ENCODE data around the gene DYNLT4. TPM values are rescaled to one million over a fixed set of nuclear protein-coding genes. Genes with fewer than 3 reads are reported as not detected.
"Not testable (repeated sequence)": the region's sequence is repeated elsewhere in the genome, so short reads cannot be mapped to it uniquely, and the experiment has no call there.

Gene DYNLT4
- total and polyA plus RNA-seq, 8 donors: 0.38 to 25.5 (median 2.5) TPM; not detected in 4

DNA sequence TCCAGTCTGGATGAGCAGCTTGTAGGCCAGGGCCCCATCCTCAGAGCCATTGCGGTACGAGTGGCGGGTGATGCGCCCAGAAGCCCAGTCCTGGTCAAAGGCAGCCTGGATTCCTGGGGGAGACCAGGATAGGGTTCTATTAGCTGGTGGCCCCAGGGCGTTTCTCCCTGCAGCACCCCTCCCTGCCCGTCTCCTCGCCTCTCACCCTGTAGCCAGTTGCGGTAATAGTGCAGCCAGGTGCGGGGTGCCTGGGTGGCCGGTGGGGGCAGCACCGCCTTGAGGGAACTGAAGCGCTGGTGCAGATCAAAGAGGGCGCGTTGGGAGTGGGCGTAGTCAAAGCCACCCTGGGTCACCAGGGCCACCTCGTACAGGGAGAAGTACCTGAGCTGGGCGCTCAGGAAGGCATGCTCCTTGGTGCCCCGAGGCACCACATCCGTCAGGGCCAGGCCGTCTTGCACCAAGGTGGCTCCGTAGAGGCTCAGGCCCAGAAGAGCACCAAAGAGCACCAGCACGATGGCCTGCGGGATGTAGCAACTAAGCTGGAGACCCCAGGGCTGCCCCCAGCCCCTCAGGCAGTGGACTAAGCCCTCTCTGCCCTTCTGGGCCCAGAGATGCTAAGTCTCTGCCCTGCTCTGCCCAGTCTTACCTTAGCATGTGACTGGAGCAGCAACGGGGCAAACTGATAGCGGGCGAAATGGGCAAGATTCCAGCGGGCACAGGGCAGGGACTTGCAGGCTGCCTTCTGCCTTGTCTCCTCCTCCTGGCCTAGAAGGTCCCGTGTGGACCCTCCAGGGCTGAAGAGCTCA, 20.2 kb upstream of the DYNLT4 start:
- TF ChIP-seq, protein P1, sequence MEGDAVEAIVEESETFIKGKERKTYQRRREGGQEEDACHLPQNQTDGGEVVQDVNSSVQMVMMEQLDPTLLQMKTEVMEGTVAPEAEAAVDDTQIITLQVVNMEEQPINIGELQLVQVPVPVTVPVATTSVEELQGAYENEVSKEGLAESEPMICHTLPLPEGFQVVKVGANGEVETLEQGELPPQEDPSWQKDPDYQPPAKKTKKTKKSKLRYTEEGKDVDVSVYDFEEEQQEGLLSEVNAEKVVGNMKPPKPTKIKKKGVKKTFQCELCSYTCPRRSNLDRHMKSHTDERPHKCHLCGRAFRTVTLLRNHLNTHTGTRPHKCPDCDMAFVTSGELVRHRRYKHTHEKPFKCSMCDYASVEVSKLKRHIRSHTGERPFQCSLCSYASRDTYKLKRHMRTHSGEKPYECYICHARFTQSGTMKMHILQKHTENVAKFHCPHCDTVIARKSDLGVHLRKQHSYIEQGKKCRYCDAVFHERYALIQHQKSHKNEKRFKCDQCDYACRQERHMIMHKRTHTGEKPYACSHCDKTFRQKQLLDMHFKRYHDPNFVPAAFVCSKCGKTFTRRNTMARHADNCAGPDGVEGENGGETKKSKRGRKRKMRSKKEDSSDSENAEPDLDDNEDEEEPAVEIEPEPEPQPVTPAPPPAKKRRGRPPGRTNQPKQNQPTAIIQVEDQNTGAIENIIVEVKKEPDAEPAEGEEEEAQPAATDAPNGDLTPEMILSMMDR (IDR thresholded peaks at IDR 0.05): no peak
- no peak for TF ChIP-seq POLR2AphosphoS5 (IDR thresholded peaks at IDR 0.05)
- no peak for TF ChIP-seq EP300 (IDR thresholded peaks at IDR 0.05)
- TF ChIP-seq POLR2A (IDR thresholded peaks at IDR 0.05): no peak
- WGBS, 5 donors: 77 to 89% (median 79%) methylated on average over 14 to 28 of the region's 28 CpGs
- H3K4me1 ChIP-seq: peaks cover 0 to 17% (median 3%) of the 10 kb centered on the region in 4 donors
- H3K27me3 ChIP-seq: no peaks in the 10 kb centered on the region
- peak overlapping the region in 2 of 5 donors; percentile 38 to 56 for H3K27ac ChIP-seq
- DNase-seq: peak in 1 of 2 donors; percentile 53
- H3K36me3 ChIP-seq: no peaks in the 10 kb centered on the region
- intact Hi-C loops (cut with DNase I; ENCODE audit: low total_unique reads): no loop called here
- no peak overlapping the region for H3K4me3 ChIP-seq
- no peaks in the 10 kb centered on the region for H3K9me3 ChIP-seq

DNA sequence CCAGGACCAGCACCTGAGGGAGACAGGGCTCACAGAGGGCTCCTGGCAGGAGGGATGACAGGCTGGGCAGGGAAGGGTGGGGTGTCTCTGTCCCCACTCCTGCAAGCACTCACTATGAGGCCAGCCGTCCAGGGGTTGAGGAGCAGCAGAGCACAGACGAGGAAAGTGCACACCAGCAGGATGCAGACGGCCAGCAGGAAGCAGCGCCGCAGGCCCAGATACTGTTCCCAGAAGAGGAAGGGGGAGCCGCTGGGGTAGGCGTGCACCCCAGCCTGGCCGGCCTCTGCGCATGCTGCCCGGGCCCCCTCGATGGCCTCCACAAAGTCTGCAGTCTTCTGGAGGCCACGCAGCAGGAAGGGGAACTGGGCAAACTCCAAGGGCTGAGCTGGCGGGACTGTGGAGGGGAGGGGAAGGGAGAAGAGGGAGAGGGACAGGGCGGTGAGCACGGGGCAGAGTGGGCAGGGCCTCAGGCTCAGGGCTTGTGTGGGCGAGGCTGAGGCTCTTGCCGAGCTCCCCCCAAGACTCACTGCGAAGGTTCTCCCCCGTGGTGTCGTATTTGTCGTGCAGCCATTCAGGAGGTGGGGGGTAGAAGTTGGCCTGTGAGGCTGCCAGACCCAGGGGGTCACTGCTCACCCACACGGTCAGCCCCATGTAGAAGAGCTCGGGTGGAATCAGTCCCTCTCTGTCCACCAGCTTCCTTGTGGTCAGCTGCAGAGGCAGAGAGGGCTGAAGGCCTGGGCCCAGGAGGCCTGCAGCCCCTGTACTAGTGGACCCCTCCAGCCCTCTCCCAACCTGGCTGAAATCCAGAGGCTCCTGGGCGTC, 19.4 kb upstream of the DYNLT4 start:
- intact Hi-C loops (cut with DNase I; ENCODE audit: low total_unique reads): no loop called here
- peak overlapping the region in 3 of 5 donors; percentile 26 to 56 (median 38) for H3K27ac ChIP-seq

DNA sequence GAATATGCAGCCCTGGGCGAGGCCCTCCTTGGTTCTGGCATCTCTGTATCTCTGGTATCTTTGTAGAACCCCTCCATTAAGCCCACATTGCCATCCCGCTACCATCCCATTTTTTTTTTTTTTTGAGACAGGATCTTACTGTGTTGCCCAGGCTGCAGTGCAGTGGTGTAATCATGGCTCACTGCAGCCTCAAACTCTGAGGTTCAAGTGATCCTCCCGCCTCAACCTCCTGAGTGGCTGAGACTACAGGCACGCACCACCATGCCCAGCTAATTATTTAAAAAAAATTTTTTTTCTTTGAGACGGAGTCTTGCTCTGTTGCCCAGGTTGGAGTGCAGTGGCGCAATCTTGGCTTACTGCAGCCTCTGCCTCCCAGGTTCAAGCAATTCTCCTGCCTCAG, 17.2 kb upstream of the DYNLT4 start:
- H3K9me3 ChIP-seq; H3K4me3 ChIP-seq; H3K27ac ChIP-seq; DNase-seq; H3K36me3 ChIP-seq; H3K27me3 ChIP-seq; intact Hi-C loops (cut with DNase I; ENCODE audit: low total_unique reads): not testable (repeated sequence)
- whole genome bisulfite sequencing, 5 donors: 92 to 94% (median 93%) methylated on average over 6 of the region's 6 CpGs
- peaks cover 7 to 33% (median 17%) of the 10 kb centered on the region in 4 donors for H3K4me1 ChIP-seq

More for the DNA sequence above, 19.4 kb upstream of the DYNLT4 start:
- WGBS, 5 donors: 44 to 55% (median 47%) methylated on average over 18 to 24 of the region's 24 CpGs
- peak in 1 of 2 donors; percentile 83 for DNase-seq
- Histone ChIP-seq H3K36me3 (no peaks in the 10 kb centered on the region), H3K9me3 (no peaks in the 10 kb centered on the region), H3K4me3 (no peak overlapping the region), H3K27me3 (no peaks in the 10 kb centered on the region), H3K4me1 (peaks cover 0 to 17% (median 3%) of the 10 kb centered on the region in 4 donors)
- TF ChIP-seq POLR2A (IDR thresholded peaks at IDR 0.05): no peak
- TF ChIP-seq, protein P1 (IDR thresholded peaks at IDR 0.05): no peak
- TF ChIP-seq POLR2AphosphoS5 (IDR thresholded peaks at IDR 0.05): no peak
- no peak for TF ChIP-seq EP300 (IDR thresholded peaks at IDR 0.05)

DNA sequence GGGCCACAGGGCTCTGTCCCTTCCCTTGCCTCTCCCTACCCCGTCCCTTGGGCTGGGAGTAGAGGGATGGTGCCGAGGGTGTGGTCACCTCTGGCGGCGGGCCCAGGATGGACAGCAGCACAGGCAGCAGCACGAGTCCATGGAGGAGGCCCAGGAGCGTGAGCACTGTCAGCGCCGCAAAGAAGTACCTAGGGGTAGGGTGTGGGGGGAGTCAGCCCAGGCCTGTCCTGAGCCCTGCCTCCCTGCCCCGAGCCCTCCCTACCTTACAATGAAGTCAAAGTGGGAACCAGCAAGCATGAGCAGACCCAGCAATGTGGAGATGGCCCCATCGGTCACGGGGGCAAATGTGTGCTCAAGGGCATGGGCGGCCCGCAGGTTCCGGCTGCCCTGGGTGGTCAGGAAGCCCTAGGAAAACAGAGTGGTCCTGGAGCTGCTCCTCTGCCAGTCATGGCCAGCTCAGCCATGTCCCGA, 15.9 kb upstream of the DYNLT4 start:
- 69 to 81% (median 78%) methylated on average over 13 to 15 of the region's 15 CpGs for WGBS, 5 donors
- TF ChIP-seq, protein P1 (IDR thresholded peaks at IDR 0.05): no peak
- TF ChIP-seq POLR2AphosphoS5 (IDR thresholded peaks at IDR 0.05): no peak
- TF ChIP-seq POLR2A (IDR thresholded peaks at IDR 0.05): no peak
- TF ChIP-seq EP300 (IDR thresholded peaks at IDR 0.05): no peak
- H3K9me3 ChIP-seq: no peaks in the 10 kb centered on the region
- H3K36me3 ChIP-seq: no peaks in the 10 kb centered on the region
- no peak overlapping the region for H3K27ac ChIP-seq
- H3K4me1 ChIP-seq: peaks cover 15 to 46% (median 26%) of the 10 kb centered on the region in 4 donors
- no peak for DNase-seq
- intact Hi-C loops (cut with DNase I; ENCODE audit: low total_unique reads): no loop called here
- H3K4me3 ChIP-seq: no peak overlapping the region
- H3K27me3 ChIP-seq: no peaks in the 10 kb centered on the region
